Bronchial epithelial cell (primary cell): ENCODE data around the gene NOSIP. TPM values are rescaled to one million over a fixed set of nuclear protein-coding genes. Genes with fewer than 3 reads are reported as not detected.

ENCODE experiments used
- DNase-seq: peaks from one replicate; pipeline ENCODE4 v3.0.0-alpha.2; 2010; ENCODE audit warnings: low read depth
- FAIRE-seq: peaks from 2 replicates; lab custom pipeline; 2011; peaks lifted over from hg19 to GRCh38; lab: Jason Lieb, UNC
- H3K27me3 ChIP-seq: 2 replicates; pipeline ENCODE4 v1.5.1; 2011; ENCODE audit warnings: low read length; ENCODE audit not compliant: control insufficient read depth, insufficient read depth
- H3K36me3 ChIP-seq: 2 replicates; pipeline ENCODE4 v1.5.1; 2011; ENCODE audit warnings: low read length; ENCODE audit not compliant: control insufficient read depth, insufficient read depth
- H3K4me3 ChIP-seq: 2 replicates; pipeline ENCODE4 v1.5.1; 2011; ENCODE audit warnings: mild to moderate bottlenecking, low read depth, low read length, control low read depth
- total RNA-seq: library from RNA; depleted of rRNA; stranded (reverse); fragments of >200 nt; gene quantifications from 2 replicates; pipeline ENCODE4 v1.2.1, GENCODE V29; 2014
- TF ChIP-seq, protein P1 (sequence below): IDR thresholded peaks from 2 replicates; pipeline ENCODE4 v1.5.1; 2011; ENCODE audit warnings: mild to moderate bottlenecking, moderate library complexity, low read length, control low read depth, inconsistent platforms; ENCODE audit not compliant: insufficient read depth, severe bottlenecking

NOSIP gene
- total RNA-seq, 1 donor from 2014 or later, result 71.1 TPM

DNA sequence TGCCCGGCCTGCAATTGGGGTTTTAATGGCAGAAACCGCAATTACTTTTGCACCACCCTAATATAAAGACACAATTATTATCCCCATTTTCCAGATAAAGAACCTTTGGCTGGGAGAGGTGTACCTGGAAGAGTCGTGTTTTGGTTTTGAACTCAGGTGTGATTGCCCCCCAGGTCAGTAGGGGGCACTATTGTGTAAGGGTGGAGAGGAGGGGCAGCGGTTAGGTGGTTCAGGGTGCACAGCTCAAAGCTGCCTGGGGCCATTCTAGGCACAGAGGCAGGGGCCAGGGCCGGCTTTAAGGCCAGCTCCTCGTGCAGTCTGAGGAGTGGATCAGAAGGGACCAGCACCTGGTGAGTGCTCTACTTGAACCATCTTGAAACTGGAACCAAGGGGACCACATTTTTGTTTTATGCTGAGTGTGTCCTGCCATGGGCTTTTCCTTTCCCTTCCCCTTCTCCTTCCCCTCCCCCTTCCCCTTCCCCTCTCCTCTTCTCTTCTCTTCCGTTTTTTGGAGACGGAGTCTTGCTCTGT, 73.7 kb downstream of the NOSIP start:
- TF ChIP-seq, protein P1, sequence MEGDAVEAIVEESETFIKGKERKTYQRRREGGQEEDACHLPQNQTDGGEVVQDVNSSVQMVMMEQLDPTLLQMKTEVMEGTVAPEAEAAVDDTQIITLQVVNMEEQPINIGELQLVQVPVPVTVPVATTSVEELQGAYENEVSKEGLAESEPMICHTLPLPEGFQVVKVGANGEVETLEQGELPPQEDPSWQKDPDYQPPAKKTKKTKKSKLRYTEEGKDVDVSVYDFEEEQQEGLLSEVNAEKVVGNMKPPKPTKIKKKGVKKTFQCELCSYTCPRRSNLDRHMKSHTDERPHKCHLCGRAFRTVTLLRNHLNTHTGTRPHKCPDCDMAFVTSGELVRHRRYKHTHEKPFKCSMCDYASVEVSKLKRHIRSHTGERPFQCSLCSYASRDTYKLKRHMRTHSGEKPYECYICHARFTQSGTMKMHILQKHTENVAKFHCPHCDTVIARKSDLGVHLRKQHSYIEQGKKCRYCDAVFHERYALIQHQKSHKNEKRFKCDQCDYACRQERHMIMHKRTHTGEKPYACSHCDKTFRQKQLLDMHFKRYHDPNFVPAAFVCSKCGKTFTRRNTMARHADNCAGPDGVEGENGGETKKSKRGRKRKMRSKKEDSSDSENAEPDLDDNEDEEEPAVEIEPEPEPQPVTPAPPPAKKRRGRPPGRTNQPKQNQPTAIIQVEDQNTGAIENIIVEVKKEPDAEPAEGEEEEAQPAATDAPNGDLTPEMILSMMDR, result peak; percentile 77
- FAIRE-seq, result no peak
- H3K4me3 ChIP-seq, result no peak overlapping the region
- peak; percentile 47 for DNase-seq
- no peaks in the 10 kb centered on the region for H3K36me3 ChIP-seq
- no peaks in the 10 kb centered on the region for H3K27me3 ChIP-seq

Other genes starting within 250 kb of the NOSIP start
- not detected in 2 replicates for gene CD37, start 245.2 kb downstream of the NOSIP start, total RNA-seq
- 6.9 and 8.4 TPM in 2 replicates for gene TEAD2, start 218.1 kb downstream of the NOSIP start, total RNA-seq
- gene DKKL1, start 216.7 kb downstream of the NOSIP start, total RNA-seq, result not detected in 2 replicates
- not detected in 2 replicates for gene KASH5, start 192.3 kb downstream of the NOSIP start, total RNA-seq
- gene PTH2, start 157.1 kb downstream of the NOSIP start, total RNA-seq, result not detected in 2 replicates
- not detected in 2 replicates for gene GFY, start 155.2 kb downstream of the NOSIP start, total RNA-seq
- not detected in 2 replicates for gene SLC17A7, start 139.0 kb downstream of the NOSIP start, total RNA-seq
- 72.8 and 115 TPM in 2 replicates for gene PIH1D1, start 128.7 kb downstream of the NOSIP start, total RNA-seq
- 17.5 and 29.2 TPM in 2 replicates for gene ALDH16A1, start 127.3 kb downstream of the NOSIP start, total RNA-seq
- gene FLT3LG, start 106.3 kb downstream of the NOSIP start, total RNA-seq, result not detected in 2 replicates
- gene RPL13A, start 92.9 kb downstream of the NOSIP start, total RNA-seq, result 3,501 and 4,161 TPM in 2 replicates
- 4,057 and 8,908 TPM in 2 replicates for gene RPS11, start 84.1 kb downstream of the NOSIP start, total RNA-seq
- gene FCGRT, start 67.9 kb downstream of the NOSIP start, total RNA-seq, result 13.2 and 15.7 TPM in 2 replicates
- gene RCN3, start 52.6 kb downstream of the NOSIP start, total RNA-seq, result 0.77 and 3.9 TPM in 2 replicates
- gene PRRG2, start 760 bp upstream of the NOSIP start, total RNA-seq, result 4.5 and 6.3 TPM in 2 replicates
- 0.79 and 1.9 TPM in 2 replicates for gene PRR12, start 10.6 kb upstream of the NOSIP start, total RNA-seq
- 24.2 and 44.4 TPM in 2 replicates for gene RRAS, start 59.6 kb upstream of the NOSIP start, total RNA-seq
- gene SCAF1, start 61.7 kb upstream of the NOSIP start, total RNA-seq, result 5.5 and 9.6 TPM in 2 replicates
- gene IRF3, start 85.3 kb upstream of the NOSIP start, total RNA-seq, result 97.9 and 128 TPM in 2 replicates
- 2.4 and 2.9 TPM in 2 replicates for gene BCL2L12, start 85.4 kb upstream of the NOSIP start, total RNA-seq
- gene PRMT1, start 96.7 kb upstream of the NOSIP start, total RNA-seq, result 295 and 543 TPM in 2 replicates
- gene ADM5, start 109.0 kb upstream of the NOSIP start, total RNA-seq, result 0.13 and 0.53 TPM in 2 replicates
- 1.2 and 2.4 TPM in 2 replicates for gene CPT1C, start 110.6 kb upstream of the NOSIP start, total RNA-seq
- gene TSKS, start 182.8 kb upstream of the NOSIP start, total RNA-seq, result not detected in 2 replicates
- gene AP2A1, start 186.4 kb upstream of the NOSIP start, total RNA-seq, result 25.5 and 33.5 TPM in 2 replicates
- gene FUZ, start 232.7 kb upstream of the NOSIP start, total RNA-seq, result 12.1 and 13.2 TPM in 2 replicates
- gene MED25, start 237.7 kb upstream of the NOSIP start, total RNA-seq, result 8.2 and 10.2 TPM in 2 replicates